Stimulated activated CD8-positive, alpha-beta memory T cell treated with anti-CD3 and anti-CD28 coated beads, Interleukin-15, amount 100 ng/mL, for 4 hours (primary cell): ENCODE data around the gene FHOD3.

Experiments used
- DNase-seq, 2 donors: peaks; one replicate each; pipeline ENCODE4 v3.0.0-alpha.2; 2020; ENCODE audit warnings: low read depth in 2 of 2

The FHOD3 gene

GRCh38 chr18:36628435-36629137 is 331.1 kb downstream of the FHOD3 start:
- no peak for DNase-seq

- DNase-seq, result no peak
These were observed 331.6 kb downstream of the FHOD3 start for GRCh38 chr18:36629138-36629530.

GRCh38 chr18:36629836-36630235 is 332.3 kb downstream of the FHOD3 start:
- DNase-seq, result no peak

- no peak for DNase-seq
These were observed 333.4 kb downstream of the FHOD3 start for GRCh38 chr18:36630917-36631316.

GRCh38 chr18:36633961-36634412 is 336.5 kb downstream of the FHOD3 start:
- no peak for DNase-seq

GRCh38 chr18:36634573-36635216 is 337.2 kb downstream of the FHOD3 start:
- no peak for DNase-seq

GRCh38 chr18:36635414-36636096 is 338.0 kb downstream of the FHOD3 start:
- no peak for DNase-seq

- no peak for DNase-seq
These were observed 338.8 kb downstream of the FHOD3 start for GRCh38 chr18:36636237-36636817.

GRCh38 chr18:36638224-36638623 is 340.7 kb downstream of the FHOD3 start:
- DNase-seq, result no peak

- no peak for DNase-seq
These were observed 342.8 kb downstream of the FHOD3 start for GRCh38 chr18:36640021-36640952.

- no peak for DNase-seq
These were observed 345.5 kb downstream of the FHOD3 start for GRCh38 chr18:36643061-36643460.

GRCh38 chr18:36648803-36649202 is 351.3 kb downstream of the FHOD3 start:
- DNase-seq, result no peak

GRCh38 chr18:36649205-36649604 is 351.7 kb downstream of the FHOD3 start:
- DNase-seq, result no peak

GRCh38 chr18:36650266-36650665 is 352.8 kb downstream of the FHOD3 start:
- no peak for DNase-seq

- no peak for DNase-seq
These were observed 353.4 kb downstream of the FHOD3 start for GRCh38 chr18:36650906-36651305.

GRCh38 chr18:36652503-36652902 is 355.0 kb downstream of the FHOD3 start:
- no peak for DNase-seq

- DNase-seq, result no peak
These were observed 355.8 kb downstream of the FHOD3 start for GRCh38 chr18:36653141-36653869.

GRCh38 chr18:36653870-36654269 is 356.4 kb downstream of the FHOD3 start:
- DNase-seq, result no peak

- no peak for DNase-seq
These were observed 357.6 kb downstream of the FHOD3 start for GRCh38 chr18:36655074-36655473.

GRCh38 chr18:36655930-36656329 is 358.4 kb downstream of the FHOD3 start:
- no peak for DNase-seq

GRCh38 chr18:36658611-36659010 is 361.1 kb downstream of the FHOD3 start:
- no peak for DNase-seq
